Testis (tissue), 2 donors: ENCODE measurements around the gene EYS.

ENCODE experiments used
- CTCF ChIP-seq, 3 experiments: fragments of 450-650 bp in 2 of 3; fragments of 200-600 bp in 1 of 3; sonication (generic) in 1 of 3; IDR thresholded peaks; one replicate each; pipeline ENCODE4 v1.5.1; 2016 to 2019; ENCODE audit warnings: antibody characterized with exemption in 3 of 3, mild to moderate bottlenecking in 2 of 3, moderate library complexity in 1 of 3
- POLR2A ChIP-seq: fragments of 450-650 bp; IDR thresholded peaks from one replicate; pipeline ENCODE4 v1.6.1; 2017; ENCODE audit warnings: antibody characterized with exemption, mild to moderate bottlenecking, moderate library complexity

GRCh38 chr6:65711531-65711930 lies 4.5 kb upstream of the EYS start:
- TF ChIP-seq CTCF (IDR thresholded peaks at IDR 0.05) (no peak), POLR2A (no peak)
